Measurements from ENCODE around the gene LOXL1. TPM values are rescaled to one million over a fixed set of nuclear protein-coding genes. Genes with fewer than 3 reads are reported as not detected.

Gene LOXL1
- total RNA-seq, 1 donor from 2014 or later, result 1.0 TPM

GRCh38 chr15:73990250-73991005 is 64.2 kb downstream of the LOXL1 start:
- intact Hi-C loops (cut with micrococcal nuclease), result loop anchor here (5.0 to 10.0 kb wide), 4 partner anchors 356 to 1873 kb away; partner anchors contain the start of genes ARIH1, EDC3, MYO9A and NPTN

GRCh38 chr15:73991260-73991659 is 65.0 kb downstream of the LOXL1 start:
- intact Hi-C loops (cut with micrococcal nuclease), result loop anchor here (5.0 to 10.0 kb wide), 4 partner anchors 356 to 1874 kb away; partner anchors contain the start of genes ARIH1, EDC3, MYO9A and NPTN

- intact Hi-C loops (cut with micrococcal nuclease), result loop anchor here (5.0 to 10.0 kb wide), 4 partner anchors 357 to 1875 kb away; partner anchors contain the start of genes ARIH1, EDC3, MYO9A and NPTN
These were observed 65.7 kb downstream of the LOXL1 start, which contains the start of gene STOML1 for GRCh38 chr15:73991726-73992593. STOML1 (minus strand) TSS chr15:73992295; CDS start chr15:73992223, 72 bp downstream.

GRCh38 chr15:73992594-73992898 is 66.3 kb downstream of the LOXL1 start:
- intact Hi-C loops (cut with micrococcal nuclease), result loop anchor here (5.0 to 10.0 kb wide), 4 partner anchors 358 to 1875 kb away; partner anchors contain the start of genes ARIH1, EDC3, MYO9A and NPTN

GRCh38 chr15:73993211-73993994 is 67.1 kb downstream of the LOXL1 start:
- intact Hi-C loops (cut with micrococcal nuclease), result loop anchor here (5.0 to 10.0 kb wide), 4 partner anchors 359 to 1876 kb away; partner anchors contain the start of genes ARIH1, EDC3, MYO9A and NPTN

- intact Hi-C loops (cut with micrococcal nuclease), result loop anchor here (1.0 to 10.0 kb wide), 10 partner anchors 14 to 1877 kb away; partner anchors contain the start of genes ARIH1, CLK3, EDC3 and MYO9A
These were observed 68.2 kb downstream of the LOXL1 start, which contains the start of gene PML for GRCh38 chr15:73994413-73994883. PML (plus strand) TSS chr15:73994716; CDS start chr15:73994813, 97 bp downstream.

- intact Hi-C loops (cut with micrococcal nuclease), result loop anchor here (1.0 to 10.0 kb wide), 10 partner anchors 13 to 1878 kb away; partner anchors contain the start of genes ARIH1, CLK3, EDC3 and MYO9A
These were observed 68.8 kb downstream of the LOXL1 start for GRCh38 chr15:73994912-73995622.

- intact Hi-C loops (cut with micrococcal nuclease), result loop anchor here (10.0 kb wide), 2 partner anchors 361 to 1521 kb away; partner anchors contain the start of genes ARIH1 and NPTN
These were observed 70.0 kb downstream of the LOXL1 start for GRCh38 chr15:73996267-73996666.

GRCh38 chr15:73996939-73997338 is 70.7 kb downstream of the LOXL1 start:
- intact Hi-C loops (cut with micrococcal nuclease), result loop anchor here (1.0 to 10.0 kb wide), 3 partner anchors 10 to 1522 kb away; partner anchors contain the start of genes ARIH1 and NPTN

- intact Hi-C loops (cut with micrococcal nuclease), result loop anchor here (1.0 to 10.0 kb wide), 3 partner anchors 9 to 1523 kb away; partner anchors contain the start of genes ARIH1 and NPTN
These were observed 71.7 kb downstream of the LOXL1 start for GRCh38 chr15:73997986-73998385.

Other genes starting within 250 kb of the LOXL1 start
- gene CD276, start 242.1 kb upstream of the LOXL1 start, total RNA-seq, result 5.1 and 5.6 TPM in 2 replicates
- gene INSYN1, start 173.1 kb upstream of the LOXL1 start, total RNA-seq, result not detected in 2 replicates
- not detected in 2 replicates for gene TBC1D21, start 52.9 kb upstream of the LOXL1 start, total RNA-seq
- 10.6 and 11.7 TPM in 2 replicates for gene STOML1, start 65.8 kb downstream of the LOXL1 start, total RNA-seq
- gene PML, start 68.3 kb downstream of the LOXL1 start, total RNA-seq, result 111 and 130 TPM in 2 replicates
- 0.17 TPM in 1 of 2 replicates, not detected in the other for gene GOLGA6A, start 156.1 kb downstream of the LOXL1 start, total RNA-seq
- gene ISLR2, start 204.1 kb downstream of the LOXL1 start, total RNA-seq, result not detected in 2 replicates
- gene ISLR, start 247.2 kb downstream of the LOXL1 start, total RNA-seq, result not detected in 2 replicates

All from T-helper 1 cell treated with Interleukin-12 subunit alpha and Interleukin-12 subunit beta and Interleukin-4 antibody, amounts not matched to agents 30 ng/mL and 1 ng/mL, for 36 hours (primary cell).